Smooth muscle cell (in vitro differentiated cells): ENCODE results near the gene MEAK7. TPM values are rescaled to one million over a fixed set of nuclear protein-coding genes. Genes with fewer than 3 reads are reported as not detected.

Source experiments
- DNase-seq: peaks from one replicate; lab custom pipeline; 2025; ENCODE audit not compliant: unreplicated experiment; lab: John Stamatoyannopoulos, UW
- H2AFZ ChIP-seq: fragments of 200-600 bp; sonication (generic); 2 replicates; pipeline ENCODE4 v1.6.0; 2016; ENCODE audit warnings: antibody characterized with exemption, low read depth, mild to moderate bottlenecking
- H3F3A ChIP-seq: fragments of 200-600 bp; sonication (generic); 2 replicates; pipeline ENCODE4 v1.6.0; 2017; ENCODE audit warnings: antibody characterized with exemption, low read depth
- H3K27ac ChIP-seq: fragments of 200-600 bp; sonication (generic); 2 replicates; pipeline ENCODE4 v1.5.1; 2016; ENCODE audit warnings: low read depth, mild to moderate bottlenecking
- H3K27me3 ChIP-seq: fragments of 200-600 bp; sonication (generic); 2 replicates; pipeline ENCODE4 v1.6.1; 2016; ENCODE audit warnings: low read depth, mild to moderate bottlenecking
- H3K36me3 ChIP-seq: fragments of 200-600 bp; sonication (generic); 2 replicates; pipeline ENCODE4 v1.5.1; 2016; ENCODE audit warnings: low read depth
- H3K4me1 ChIP-seq: fragments of 200-600 bp; sonication (generic); 2 replicates; pipeline ENCODE4 v1.5.1; 2016; ENCODE audit warnings: low read depth
- H3K4me2 ChIP-seq: fragments of 200-600 bp; sonication (generic); 2 replicates; pipeline ENCODE4 v1.6.0; 2016; ENCODE audit warnings: mild to moderate bottlenecking
- H3K4me3 ChIP-seq: fragments of 200-600 bp; sonication (generic); 2 replicates; pipeline ENCODE4 v1.5.1; 2016; ENCODE audit warnings: mild to moderate bottlenecking
- H3K79me2 ChIP-seq: fragments of 200-600 bp; sonication (generic); 2 replicates; pipeline ENCODE4 v1.6.0; 2016; ENCODE audit warnings: low read depth, mild to moderate bottlenecking
- H3K9ac ChIP-seq: fragments of 200-600 bp; sonication (generic); 2 replicates; pipeline ENCODE4 v1.6.0; 2016; ENCODE audit warnings: low read depth
- H3K9me3 ChIP-seq: fragments of 200-600 bp; sonication (generic); replicated peaks from 2 replicates; pipeline ENCODE4 v1.5.1; 2016; ENCODE audit warnings: low read depth
- H4K20me1 ChIP-seq: fragments of 200-600 bp; sonication (generic); 2 replicates; pipeline ENCODE4 v1.6.0; 2016; ENCODE audit warnings: low read depth
- WGBS: methylation state at CpG from one replicate; pipeline ENCODE4 v1.1.7; 2016; ENCODE audit warnings: low lambda C conversion rate; 5-methylcytosine and 5-hydroxymethylcytosine counted together
- polyA plus RNA-seq: library from polyadenylated mRNA; unstranded; fragments of >200 nt; fragmentation: Nextera tagmentation; extraction: Ambion mirVana; gene quantifications from 2 replicates; pipeline ENCODE4 v1.2.1, GENCODE V29; 2016
- total RNA-seq: library from RNA; depleted of rRNA; stranded (reverse); fragments of >200 nt; gene quantifications from 2 replicates; pipeline ENCODE4 v1.2.3, GENCODE V29; 2014
- TF ChIP-seq, protein P1 (sequence below): fragments of 200-600 bp; sonication (generic); IDR thresholded peaks from 2 replicates; pipeline ENCODE4 v1.5.1; 2017; ENCODE audit warnings: borderline replicate concordance, mild to moderate bottlenecking, antibody characterized with exemption; ENCODE audit not compliant: insufficient read depth, poor library complexity, severe bottlenecking

The MEAK7 gene
- total and polyA plus RNA-seq, 2 experiments from 2014 or later: 26.4 to 32.1 TPM

DNA sequence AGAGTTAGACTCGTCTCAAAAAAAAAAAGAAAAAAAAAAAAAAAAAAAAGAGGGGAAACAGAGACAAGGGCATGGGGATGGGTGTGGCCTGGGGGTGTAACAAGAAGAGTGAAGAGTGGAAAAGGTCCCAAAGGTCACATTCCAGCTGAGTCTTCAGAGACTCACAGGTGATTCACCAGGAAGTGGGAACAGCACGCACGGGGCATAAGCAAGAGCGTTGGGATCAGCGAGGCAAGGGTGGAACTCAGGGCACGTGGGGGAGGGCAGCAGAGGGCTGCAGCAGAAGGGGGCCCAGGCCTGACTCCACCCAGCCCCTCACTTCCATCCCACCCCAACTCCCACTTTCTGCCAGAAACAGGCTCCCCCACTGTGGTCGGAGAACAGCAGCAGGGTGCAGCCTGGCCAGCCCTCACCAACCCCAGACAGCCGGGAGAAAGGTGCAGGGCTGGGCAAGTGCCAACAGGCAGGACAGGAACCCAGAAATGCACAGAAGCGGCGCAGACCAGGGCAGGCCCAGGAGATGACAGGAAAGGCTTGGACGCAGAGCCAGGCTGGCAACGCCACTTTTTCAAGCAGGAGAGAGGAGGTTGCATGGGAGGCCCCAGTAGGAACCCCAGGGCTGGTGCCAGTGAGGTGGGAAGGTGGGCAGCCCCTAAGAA is 3.3 kb downstream of the MEAK7 start:
- TF ChIP-seq, protein P1, sequence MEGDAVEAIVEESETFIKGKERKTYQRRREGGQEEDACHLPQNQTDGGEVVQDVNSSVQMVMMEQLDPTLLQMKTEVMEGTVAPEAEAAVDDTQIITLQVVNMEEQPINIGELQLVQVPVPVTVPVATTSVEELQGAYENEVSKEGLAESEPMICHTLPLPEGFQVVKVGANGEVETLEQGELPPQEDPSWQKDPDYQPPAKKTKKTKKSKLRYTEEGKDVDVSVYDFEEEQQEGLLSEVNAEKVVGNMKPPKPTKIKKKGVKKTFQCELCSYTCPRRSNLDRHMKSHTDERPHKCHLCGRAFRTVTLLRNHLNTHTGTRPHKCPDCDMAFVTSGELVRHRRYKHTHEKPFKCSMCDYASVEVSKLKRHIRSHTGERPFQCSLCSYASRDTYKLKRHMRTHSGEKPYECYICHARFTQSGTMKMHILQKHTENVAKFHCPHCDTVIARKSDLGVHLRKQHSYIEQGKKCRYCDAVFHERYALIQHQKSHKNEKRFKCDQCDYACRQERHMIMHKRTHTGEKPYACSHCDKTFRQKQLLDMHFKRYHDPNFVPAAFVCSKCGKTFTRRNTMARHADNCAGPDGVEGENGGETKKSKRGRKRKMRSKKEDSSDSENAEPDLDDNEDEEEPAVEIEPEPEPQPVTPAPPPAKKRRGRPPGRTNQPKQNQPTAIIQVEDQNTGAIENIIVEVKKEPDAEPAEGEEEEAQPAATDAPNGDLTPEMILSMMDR: no peak
- H3K9me3 ChIP-seq: no peaks in the 10 kb centered on the region
- H3K27ac ChIP-seq: no peak overlapping the region
- H3K27me3 ChIP-seq: no peaks in the 10 kb centered on the region
- peaks cover 22% of the 10 kb centered on the region for H4K20me1 ChIP-seq
- no peak overlapping the region for H3K9ac ChIP-seq
- peaks cover 20% of the 10 kb centered on the region for H3K79me2 ChIP-seq
- no peak overlapping the region for H3K4me2 ChIP-seq
- H3K36me3 ChIP-seq: peaks cover 5% of the 10 kb centered on the region
- WGBS: 79% methylated on average over 12 of the region's 12 CpGs
- no peak for DNase-seq
- peaks cover 13% of the 10 kb centered on the region for H3K4me1 ChIP-seq
- H2AFZ ChIP-seq: no peak overlapping the region
- H3F3A ChIP-seq: no peaks in the 10 kb centered on the region
- no peak overlapping the region for H3K4me3 ChIP-seq

DNA sequence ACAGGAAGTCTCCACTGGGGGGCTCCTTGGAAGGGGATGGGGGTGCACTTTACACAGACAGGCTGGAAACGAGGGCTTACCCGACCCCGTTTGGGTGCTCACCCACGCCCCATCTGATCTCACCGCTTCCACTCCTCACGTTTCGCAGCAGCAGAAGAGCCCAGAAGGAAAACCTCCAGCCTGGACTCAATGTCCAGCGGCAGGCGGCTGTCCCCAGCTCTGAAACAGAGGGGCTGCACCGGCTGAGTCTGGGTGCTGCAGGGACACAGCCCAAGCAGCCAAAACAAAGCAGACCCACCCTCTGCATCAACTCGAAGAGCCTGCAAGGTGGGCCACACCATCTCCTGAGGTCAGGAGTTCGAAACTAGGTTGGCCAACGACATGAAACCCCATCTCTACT is 3.9 kb downstream of the MEAK7 start:
- Histone ChIP-seq H3K79me2 (peaks cover 20% of the 10 kb centered on the region), H3K4me2 (no peak overlapping the region), H3K27ac (no peak overlapping the region)

DNA sequence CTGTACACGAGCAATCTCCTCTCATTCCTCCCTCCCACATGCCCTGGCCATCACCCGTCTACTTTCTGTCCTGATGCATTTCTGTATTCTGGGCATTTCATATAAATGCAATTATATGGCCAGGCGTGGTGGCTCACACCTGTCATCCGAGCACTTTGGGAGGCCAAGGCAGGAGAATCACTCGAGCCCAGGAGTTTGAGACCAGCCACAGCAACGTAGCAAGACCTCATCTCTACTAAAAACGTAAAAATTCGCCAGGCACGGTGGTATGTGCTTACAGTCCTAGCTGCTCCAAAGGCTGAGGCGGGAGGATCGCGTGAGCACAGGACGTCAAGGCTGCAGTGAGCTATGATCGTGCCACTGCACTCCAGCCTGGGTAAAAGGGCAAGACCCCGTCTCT is 4.8 kb downstream of the MEAK7 start:
- Histone ChIP-seq H3F3A (no peaks in the 10 kb centered on the region), H3K36me3 (peaks cover 18% of the 10 kb centered on the region), H3K9me3 (no peaks in the 10 kb centered on the region), H2AFZ (no peak overlapping the region), H4K20me1 (peaks cover 22% of the 10 kb centered on the region), H3K27ac (no peak overlapping the region), H3K9ac (no peak overlapping the region), H3K79me2 (peaks cover 20% of the 10 kb centered on the region), H3K4me2 (no peak overlapping the region), H3K4me3 (no peak overlapping the region), H3K4me1 (peaks cover 8% of the 10 kb centered on the region), H3K27me3 (no peaks in the 10 kb centered on the region)
- TF ChIP-seq, protein P1: no peak
- DNase-seq: no peak
- WGBS: 94% methylated on average over 15 of the region's 15 CpGs

More for the DNA sequence above, 3.9 kb downstream of the MEAK7 start:
- WGBS: 99% methylated on average over 13 of the region's 13 CpGs
- no peak overlapping the region for H3K4me3 ChIP-seq
- H2AFZ ChIP-seq: no peak overlapping the region
- TF ChIP-seq, protein P1: no peak
- peaks cover 13% of the 10 kb centered on the region for H3K4me1 ChIP-seq
- no peaks in the 10 kb centered on the region for H3K27me3 ChIP-seq
- H3F3A ChIP-seq: no peaks in the 10 kb centered on the region
- H3K9me3 ChIP-seq: no peaks in the 10 kb centered on the region
- H3K36me3 ChIP-seq: peaks cover 9% of the 10 kb centered on the region
- DNase-seq: no peak
- peaks cover 22% of the 10 kb centered on the region for H4K20me1 ChIP-seq
- no peak overlapping the region for H3K9ac ChIP-seq
